Measurements from ENCODE around the gene MATK.

MATK gene

GRCh38 chr19:3774621-3775373, 11.4 kb downstream of the MATK start:
- Histone ChIP-seq H3K4me2 (ENCODE audit: low read length) (no peak overlapping the region), H2AK5ac (ENCODE audit: low read length) (no peak overlapping the region), H3K18ac (ENCODE audit: low read length) (no peak overlapping the region), H3K27ac (ENCODE audit: low read depth, low read length) (no peak overlapping the region), H3K27me3 (ENCODE audit: insufficient read depth, low read length, poor library complexity) (no peaks in the 10 kb centered on the region), H3K23ac (ENCODE audit: low read length) (no peak overlapping the region), H3K36me3 (ENCODE audit: control insufficient read depth, insufficient read depth, low read length) (no peaks in the 10 kb centered on the region), H2BK5ac (ENCODE audit: low read length) (no peak overlapping the region), H2BK15ac (replicated peaks; ENCODE audit: low read depth) (no peak overlapping the region), H4K5ac (ENCODE audit: low read length) (no peak overlapping the region), H4K8ac (ENCODE audit: low read depth, low read length) (no peak overlapping the region), H3K4me3 (ENCODE audit: low read length) (no peak overlapping the region), H2BK120ac (ENCODE audit: low read depth, low read length) (no peak overlapping the region), H3K79me1 (ENCODE audit: low read length) (no peaks in the 10 kb centered on the region), H3K9ac (ENCODE audit: low read length) (no peak overlapping the region), H3K4ac (ENCODE audit: low read depth, low read length) (no peak overlapping the region), H3K79me2 (ENCODE audit: control insufficient read depth, insufficient read depth, low read length) (no peaks in the 10 kb centered on the region), H3K4me1 (ENCODE audit: control insufficient read depth, low read depth, low read length) (no peaks in the 10 kb centered on the region), H3K56ac (ENCODE audit: low read length) (no peak overlapping the region)
- WGBS (ENCODE audit: extremely low coverage, insufficient coverage, low lambda C conversion rate): no CpG with 5 or more reads among the region's 25 CpGs
- no peak for DNase-seq

- Histone ChIP-seq H2BK15ac (replicated peaks; ENCODE audit: low read depth) (no peak overlapping the region), H3K36me3 (ENCODE audit: control insufficient read depth, insufficient read depth, low read length) (no peaks in the 10 kb centered on the region), H3K4me3 (ENCODE audit: low read length) (no peak overlapping the region), H3K4me1 (ENCODE audit: control insufficient read depth, low read depth, low read length) (no peaks in the 10 kb centered on the region), H3K27me3 (ENCODE audit: insufficient read depth, low read length, poor library complexity) (no peaks in the 10 kb centered on the region), H3K9ac (ENCODE audit: low read length) (no peak overlapping the region), H3K79me1 (ENCODE audit: low read length) (no peaks in the 10 kb centered on the region), H4K5ac (ENCODE audit: low read length) (no peak overlapping the region), H2BK120ac (ENCODE audit: low read depth, low read length) (no peak overlapping the region), H2BK5ac (ENCODE audit: low read length) (no peak overlapping the region), H3K4ac (ENCODE audit: low read depth, low read length) (no peak overlapping the region), H3K79me2 (ENCODE audit: control insufficient read depth, insufficient read depth, low read length) (no peaks in the 10 kb centered on the region), H3K4me2 (ENCODE audit: low read length) (no peak overlapping the region), H2AK5ac (ENCODE audit: low read length) (no peak overlapping the region), H3K27ac (ENCODE audit: low read depth, low read length) (no peak overlapping the region), H3K18ac (ENCODE audit: low read length) (no peak overlapping the region), H3K23ac (ENCODE audit: low read length) (no peak overlapping the region), H4K8ac (ENCODE audit: low read depth, low read length) (no peak overlapping the region), H3K56ac (ENCODE audit: low read length) (no peak overlapping the region)
- no CpG with 5 or more reads among the region's 12 CpGs for WGBS (ENCODE audit: extremely low coverage, insufficient coverage, low lambda C conversion rate)
- DNase-seq: no peak
Observed at GRCh38 chr19:3773814-3774515, 12.2 kb downstream of the MATK start.

DNA sequence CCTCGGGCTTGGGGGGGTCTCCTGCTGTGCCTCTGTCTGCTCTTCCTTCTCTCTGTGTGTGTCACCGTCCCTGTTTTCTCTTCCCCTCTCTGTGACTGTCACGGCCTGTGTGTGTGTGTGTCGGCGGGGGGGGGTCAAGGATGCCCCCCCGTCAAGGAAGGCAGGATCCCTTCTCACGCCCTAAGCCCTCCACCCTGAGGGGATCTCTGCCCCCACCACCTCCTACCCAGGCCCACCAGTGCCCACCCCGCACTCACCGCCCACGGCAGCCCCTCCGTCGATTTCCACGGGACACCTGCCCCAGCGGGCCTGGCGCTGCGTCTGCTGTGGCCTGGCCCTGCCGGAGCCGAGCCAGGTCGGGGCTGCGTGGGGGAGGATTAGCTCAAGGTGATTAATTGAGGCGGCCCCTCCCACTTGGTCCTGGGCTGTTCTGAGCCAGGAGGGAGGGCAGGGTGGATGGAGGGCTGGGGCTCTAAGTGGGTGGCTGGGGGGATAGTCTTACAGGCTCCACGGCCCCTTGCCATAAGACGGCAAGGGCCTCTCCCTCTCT, 14.2 kb downstream of the MATK start, which contains the start of gene RAX2:
Gene RAX2, minus strand, starts transcription at position 323 of the 550 bp plus-strand sequence. CDS start 486 bp downstream, outside the sequence.
- Histone ChIP-seq H2BK120ac (ENCODE audit: low read depth, low read length) (no peak within 1 kb of the TSS), H3K23ac (ENCODE audit: low read length) (no peak within 1 kb of the TSS), H3K4me2 (ENCODE audit: low read length) (no peak within 1 kb of the TSS), H3K4ac (ENCODE audit: low read depth, low read length) (no peak within 1 kb of the TSS), H3K27me3 (ENCODE audit: insufficient read depth, low read length, poor library complexity) (no peaks in the 10 kb centered on the region), H4K5ac (ENCODE audit: low read length) (no peak within 1 kb of the TSS), H3K79me1 (ENCODE audit: low read length) (no peaks in the 10 kb centered on the region), H2BK5ac (ENCODE audit: low read length) (no peak within 1 kb of the TSS), H3K9ac (ENCODE audit: low read length) (no peak within 1 kb of the TSS), H3K36me3 (ENCODE audit: control insufficient read depth, insufficient read depth, low read length) (no peaks in the 10 kb centered on the region), H3K4me1 (ENCODE audit: control insufficient read depth, low read depth, low read length) (no peaks in the 10 kb centered on the region), H3K4me3 (ENCODE audit: low read length) (no peak within 1 kb of the TSS), H3K56ac (ENCODE audit: low read length) (no peak within 1 kb of the TSS), H4K8ac (ENCODE audit: low read depth, low read length) (no peak within 1 kb of the TSS), H3K27ac (ENCODE audit: low read depth, low read length) (no peak within 1 kb of the TSS), H3K79me2 (ENCODE audit: control insufficient read depth, insufficient read depth, low read length) (no peaks in the 10 kb centered on the region), H2AK5ac (ENCODE audit: low read length) (no peak within 1 kb of the TSS), H2BK15ac (replicated peaks; ENCODE audit: low read depth) (no peak within 1 kb of the TSS), H3K18ac (ENCODE audit: low read length) (no peak within 1 kb of the TSS)
- no CpG with 5 or more reads among the region's 23 CpGs for WGBS (ENCODE audit: extremely low coverage, insufficient coverage, low lambda C conversion rate)
- no peak for DNase-seq

DNA sequence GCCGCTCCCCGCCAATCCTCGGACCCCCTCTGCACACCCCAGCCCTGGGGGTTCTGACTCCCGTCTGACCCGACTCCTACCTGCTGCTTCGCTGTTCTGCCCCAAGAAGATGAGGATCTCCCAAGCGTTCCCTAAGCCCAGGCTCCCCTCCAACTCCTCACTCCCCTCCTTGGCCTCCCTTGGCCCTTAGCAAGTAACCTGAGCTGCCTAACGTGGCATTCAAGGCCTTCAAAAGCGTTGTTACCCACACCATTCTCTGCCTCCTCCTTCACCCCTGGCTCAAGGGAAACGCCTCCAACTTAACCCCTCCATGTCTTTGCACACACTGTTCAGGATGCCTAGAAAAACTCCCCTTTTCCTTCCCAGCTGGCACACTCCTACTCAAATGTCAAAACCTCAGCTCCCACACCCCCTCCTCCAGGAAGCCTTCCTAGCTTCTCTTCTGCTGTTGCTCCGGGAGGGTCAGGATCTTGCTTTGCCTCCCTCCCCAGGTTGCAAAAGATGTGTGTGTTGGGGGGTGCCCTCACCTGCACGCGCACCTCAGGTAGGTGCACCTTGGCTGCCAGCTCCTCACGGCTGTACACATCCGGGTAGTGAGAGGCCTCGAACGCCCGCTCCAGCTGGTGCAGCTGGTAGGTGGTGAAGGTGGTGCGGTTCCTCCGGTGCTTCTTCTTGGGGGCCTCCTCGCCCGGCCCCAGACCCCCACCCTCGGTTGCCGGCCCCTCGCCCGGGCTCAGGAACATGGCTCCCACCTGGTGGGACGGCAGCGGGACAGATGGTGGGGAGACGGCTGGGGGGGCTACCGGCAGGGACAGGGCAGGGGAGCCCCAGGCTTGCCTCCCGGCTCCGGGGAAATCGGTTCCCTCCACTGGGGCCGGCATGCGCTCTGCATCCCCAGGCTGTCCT, 14.9 kb downstream of the MATK start:
- Histone ChIP-seq H3K79me1 (ENCODE audit: low read length) (no peaks in the 10 kb centered on the region), H3K23ac (ENCODE audit: low read length) (no peak overlapping the region), H2BK5ac (ENCODE audit: low read length) (no peak overlapping the region), H3K4ac (ENCODE audit: low read depth, low read length) (no peak overlapping the region), H3K27me3 (ENCODE audit: insufficient read depth, low read length, poor library complexity) (no peaks in the 10 kb centered on the region), H3K4me3 (ENCODE audit: low read length) (no peak overlapping the region), H3K4me2 (ENCODE audit: low read length) (no peak overlapping the region), H2AK5ac (ENCODE audit: low read length) (no peak overlapping the region), H4K5ac (ENCODE audit: low read length) (no peak overlapping the region), H2BK15ac (replicated peaks; ENCODE audit: low read depth) (no peak overlapping the region), H3K27ac (ENCODE audit: low read depth, low read length) (no peak overlapping the region), H3K18ac (ENCODE audit: low read length) (no peak overlapping the region), H3K56ac (ENCODE audit: low read length) (no peak overlapping the region), H4K8ac (ENCODE audit: low read depth, low read length) (no peak overlapping the region), H3K79me2 (ENCODE audit: control insufficient read depth, insufficient read depth, low read length) (no peaks in the 10 kb centered on the region), H2BK120ac (ENCODE audit: low read depth, low read length) (no peak overlapping the region), H3K4me1 (ENCODE audit: control insufficient read depth, low read depth, low read length) (no peaks in the 10 kb centered on the region), H3K36me3 (ENCODE audit: control insufficient read depth, insufficient read depth, low read length) (no peaks in the 10 kb centered on the region), H3K9ac (ENCODE audit: low read length) (no peak overlapping the region)
- DNase-seq: peak; percentile 16
- WGBS (ENCODE audit: extremely low coverage, insufficient coverage, low lambda C conversion rate): no CpG with 5 or more reads among the region's 35 CpGs

- Histone ChIP-seq H2BK120ac (ENCODE audit: low read depth, low read length) (no peak overlapping the region), H3K4me1 (ENCODE audit: control insufficient read depth, low read depth, low read length) (no peaks in the 10 kb centered on the region), H3K27me3 (ENCODE audit: insufficient read depth, low read length, poor library complexity) (no peaks in the 10 kb centered on the region), H2AK5ac (ENCODE audit: low read length) (no peak overlapping the region), H3K4ac (ENCODE audit: low read depth, low read length) (no peak overlapping the region), H3K9ac (ENCODE audit: low read length) (no peak overlapping the region), H3K36me3 (ENCODE audit: control insufficient read depth, insufficient read depth, low read length) (no peaks in the 10 kb centered on the region), H3K79me2 (ENCODE audit: control insufficient read depth, insufficient read depth, low read length) (no peaks in the 10 kb centered on the region), H3K23ac (ENCODE audit: low read length) (peak overlapping the region; percentile 45), H3K18ac (ENCODE audit: low read length) (no peak overlapping the region), H2BK5ac (ENCODE audit: low read length) (no peak overlapping the region), H4K8ac (ENCODE audit: low read depth, low read length) (no peak overlapping the region), H3K56ac (ENCODE audit: low read length) (no peak overlapping the region), H3K4me2 (ENCODE audit: low read length) (no peak overlapping the region), H4K5ac (ENCODE audit: low read length) (no peak overlapping the region), H3K4me3 (ENCODE audit: low read length) (no peak overlapping the region), H3K79me1 (ENCODE audit: low read length) (no peaks in the 10 kb centered on the region), H2BK15ac (replicated peaks; ENCODE audit: low read depth) (no peak overlapping the region), H3K27ac (ENCODE audit: low read depth, low read length) (no peak overlapping the region)
- WGBS (ENCODE audit: extremely low coverage, insufficient coverage, low lambda C conversion rate): no CpG with 5 or more reads among the region's 53 CpGs
- no peak for DNase-seq
Observed at GRCh38 chr19:3770136-3770999, 15.8 kb downstream of the MATK start.
